MM.1S (cell line): ENCODE measurements around the gene ENPP1.

Source experiments
- EZH2phosphoT487 ChIP-seq: fragments of 300-600 bp; sonication (generic); IDR thresholded peaks from 2 replicates; pipeline ENCODE4 v1.6.1; 2018; ENCODE audit warnings: antibody characterized with exemption, low read length
- TF ChIP-seq, protein P1 (sequence below): fragments of 300-600 bp; sonication (generic); IDR thresholded peaks from 2 replicates; pipeline ENCODE4 v1.5.1; 2016; ENCODE audit warnings: antibody characterized with exemption, low read length, mixed read lengths

- TF ChIP-seq, protein P1, sequence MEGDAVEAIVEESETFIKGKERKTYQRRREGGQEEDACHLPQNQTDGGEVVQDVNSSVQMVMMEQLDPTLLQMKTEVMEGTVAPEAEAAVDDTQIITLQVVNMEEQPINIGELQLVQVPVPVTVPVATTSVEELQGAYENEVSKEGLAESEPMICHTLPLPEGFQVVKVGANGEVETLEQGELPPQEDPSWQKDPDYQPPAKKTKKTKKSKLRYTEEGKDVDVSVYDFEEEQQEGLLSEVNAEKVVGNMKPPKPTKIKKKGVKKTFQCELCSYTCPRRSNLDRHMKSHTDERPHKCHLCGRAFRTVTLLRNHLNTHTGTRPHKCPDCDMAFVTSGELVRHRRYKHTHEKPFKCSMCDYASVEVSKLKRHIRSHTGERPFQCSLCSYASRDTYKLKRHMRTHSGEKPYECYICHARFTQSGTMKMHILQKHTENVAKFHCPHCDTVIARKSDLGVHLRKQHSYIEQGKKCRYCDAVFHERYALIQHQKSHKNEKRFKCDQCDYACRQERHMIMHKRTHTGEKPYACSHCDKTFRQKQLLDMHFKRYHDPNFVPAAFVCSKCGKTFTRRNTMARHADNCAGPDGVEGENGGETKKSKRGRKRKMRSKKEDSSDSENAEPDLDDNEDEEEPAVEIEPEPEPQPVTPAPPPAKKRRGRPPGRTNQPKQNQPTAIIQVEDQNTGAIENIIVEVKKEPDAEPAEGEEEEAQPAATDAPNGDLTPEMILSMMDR = no peak
- TF ChIP-seq EZH2phosphoT487 = no peak
Observed at GRCh38 chr6:131795366-131795765, 12.5 kb upstream of the ENPP1 start.
